GM21423 (cell line): ENCODE measurements around the gene SLC25A20.

Experiments used
- ATAC-seq: cut with Tn5 transposase; IDR thresholded peaks from one replicate; pipeline ENCODE4 v1.9.1; 2021; ENCODE audit warnings: mild to moderate bottlenecking, moderate library complexity; ENCODE audit not compliant: unreplicated experiment

SLC25A20 gene

GRCh38 chr3:48899273-48899672 is 591 bp upstream of the SLC25A20 start:
- ATAC-seq = no peak

DNA sequence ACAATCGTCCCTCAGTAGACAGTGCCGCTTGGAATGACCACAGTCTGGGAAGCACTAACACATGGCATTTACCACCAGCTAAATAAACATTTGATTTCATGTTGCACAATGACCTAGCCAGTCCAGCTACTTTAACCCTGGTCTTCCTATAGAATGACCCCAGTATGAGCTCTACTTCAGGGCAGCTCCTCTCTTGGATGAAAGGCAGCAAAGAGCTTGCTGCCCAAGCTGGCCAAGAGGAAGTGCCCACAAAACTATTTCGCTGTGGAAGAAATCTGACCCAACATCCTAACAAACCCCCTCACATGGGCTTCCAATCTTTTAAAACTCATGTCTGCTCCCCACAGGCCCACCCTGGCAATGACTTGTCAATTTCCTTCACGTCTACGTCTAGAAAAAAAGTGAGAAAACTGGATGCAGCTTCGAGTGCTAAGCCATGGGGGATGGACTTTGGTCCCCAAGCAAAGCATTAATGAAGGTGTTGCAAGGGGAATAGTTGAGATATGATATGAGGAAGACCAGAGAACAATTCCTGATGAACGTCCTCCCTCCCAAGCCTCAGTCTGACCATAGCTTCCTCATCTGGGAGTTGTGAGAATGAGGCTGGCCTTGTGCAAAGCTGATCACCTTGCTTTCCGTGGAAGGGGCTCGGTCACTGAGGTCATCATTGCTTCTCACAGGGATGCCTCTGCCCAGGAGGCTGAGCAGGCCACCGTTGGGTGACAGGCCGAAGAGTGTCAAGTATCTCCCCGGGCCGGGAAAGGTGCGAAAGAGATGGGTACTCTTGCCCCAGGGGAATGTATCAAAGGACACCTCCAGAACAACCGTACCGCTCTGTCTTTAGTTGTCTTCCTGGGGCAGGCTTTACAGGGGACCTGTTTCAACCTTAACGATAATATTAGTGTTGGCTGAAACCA is 964 bp downstream of the SLC25A20 start:
- ATAC-seq = no peak

GRCh38 chr3:48896936-48897335 is 1.7 kb downstream of the SLC25A20 start:
- no peak for ATAC-seq

DNA sequence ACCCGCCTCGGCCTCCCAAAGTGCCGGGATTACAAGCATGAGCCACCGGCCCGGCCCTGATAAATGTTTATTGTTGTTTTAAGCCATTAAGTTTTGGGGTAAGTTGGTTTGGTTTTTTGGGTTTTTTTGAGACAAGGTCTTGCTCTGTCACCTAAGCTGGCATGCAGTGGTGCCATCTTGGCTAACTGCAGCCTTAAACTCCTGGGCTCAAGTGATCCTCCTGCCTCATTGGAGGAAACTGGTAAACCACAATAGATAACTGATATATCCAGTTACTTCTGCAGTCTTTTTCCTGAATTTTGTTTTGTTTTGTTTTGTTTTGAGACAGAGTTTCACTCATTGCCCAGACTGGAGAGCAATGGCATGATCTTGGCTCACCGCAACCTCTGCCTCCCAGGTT is 4.2 kb downstream of the SLC25A20 start:
- ATAC-seq = no peak

DNA sequence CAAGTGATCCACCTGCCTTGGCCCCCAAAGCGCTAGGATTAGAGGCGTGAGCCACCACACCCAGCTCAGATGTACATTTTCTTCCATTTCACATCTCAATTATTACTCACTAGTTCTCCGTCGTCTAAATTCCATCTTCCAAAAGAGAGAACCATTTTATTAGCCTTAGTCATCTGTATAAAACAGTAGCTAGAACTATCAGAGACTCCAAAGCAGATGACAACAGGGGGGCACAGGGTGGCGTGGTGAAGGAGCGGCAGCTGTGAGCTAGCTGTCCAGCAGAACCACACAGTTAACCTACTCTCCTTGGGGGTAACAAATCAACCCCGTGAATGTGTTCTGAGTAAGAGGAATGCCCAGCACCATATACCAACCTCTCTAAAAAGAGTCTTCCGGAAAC is 7.1 kb downstream of the SLC25A20 start:
- ATAC-seq = no peak

GRCh38 chr3:48885753-48886152 is 12.9 kb downstream of the SLC25A20 start:
- ATAC-seq = no peak

DNA sequence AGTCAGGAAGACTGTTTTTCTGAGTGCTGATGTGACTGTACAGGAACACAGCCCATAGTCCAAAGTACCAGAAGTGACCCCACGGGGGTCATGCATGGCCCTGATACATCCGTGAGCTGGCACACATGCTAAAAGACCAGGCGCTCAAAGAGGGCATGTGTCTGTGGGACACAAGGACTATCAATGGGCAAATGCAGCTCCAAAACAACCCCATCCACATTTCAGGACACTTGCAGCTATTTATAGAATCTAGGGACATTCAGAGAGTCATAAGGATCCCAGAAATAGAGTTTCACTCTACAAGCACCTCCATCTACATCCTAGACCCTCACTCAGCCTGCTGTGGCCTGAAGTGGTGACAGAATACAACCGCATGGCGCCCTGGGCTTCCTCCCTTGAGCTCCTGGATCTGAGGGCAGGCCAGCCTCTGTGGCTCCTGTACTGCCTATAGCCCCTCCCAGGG is 17.0 kb downstream of the SLC25A20 start:
- ATAC-seq = no peak

DNA sequence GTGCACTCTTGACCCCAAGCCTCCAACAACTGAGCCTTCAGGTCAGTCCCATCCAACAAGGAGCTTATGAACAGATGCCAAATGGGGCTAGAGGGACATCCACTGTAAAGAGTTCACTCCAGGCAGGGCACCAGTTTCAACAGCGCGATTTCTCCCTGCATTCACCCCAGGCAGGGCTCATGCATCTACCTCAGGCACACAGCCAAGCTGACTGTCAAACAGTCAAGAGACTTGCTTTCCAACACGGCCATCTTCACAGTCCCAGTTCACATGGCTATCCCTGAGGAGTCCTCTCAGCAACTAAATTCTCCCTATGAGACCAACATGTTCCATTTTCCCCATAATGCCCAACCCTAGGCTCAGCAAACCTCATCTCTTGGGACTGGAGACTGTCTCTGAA is 17.7 kb downstream of the SLC25A20 start:
- ATAC-seq = no peak

DNA sequence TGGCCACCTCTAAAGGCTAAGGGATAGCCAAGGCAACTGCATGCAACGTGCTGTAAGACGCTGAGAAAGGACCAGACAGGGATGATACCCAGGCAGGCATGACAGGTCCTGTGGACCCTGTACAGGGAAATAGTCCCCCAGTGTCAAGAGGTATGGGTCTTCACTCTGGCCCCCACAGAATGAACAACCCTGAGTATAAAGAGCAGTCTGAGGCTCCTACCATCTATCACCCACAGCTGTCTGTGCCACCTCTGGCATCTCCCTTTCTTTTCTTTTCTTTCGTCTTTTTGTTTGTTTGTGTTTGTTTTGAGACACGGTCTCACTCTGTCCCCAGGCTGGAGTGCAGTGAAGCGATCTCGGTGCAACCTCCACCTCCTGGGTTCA is 18.7 kb downstream of the SLC25A20 start:
- no peak for ATAC-seq

- no peak for ATAC-seq
Measured at GRCh38 chr3:48879307-48879993, 19.2 kb downstream of the SLC25A20 start.

DNA sequence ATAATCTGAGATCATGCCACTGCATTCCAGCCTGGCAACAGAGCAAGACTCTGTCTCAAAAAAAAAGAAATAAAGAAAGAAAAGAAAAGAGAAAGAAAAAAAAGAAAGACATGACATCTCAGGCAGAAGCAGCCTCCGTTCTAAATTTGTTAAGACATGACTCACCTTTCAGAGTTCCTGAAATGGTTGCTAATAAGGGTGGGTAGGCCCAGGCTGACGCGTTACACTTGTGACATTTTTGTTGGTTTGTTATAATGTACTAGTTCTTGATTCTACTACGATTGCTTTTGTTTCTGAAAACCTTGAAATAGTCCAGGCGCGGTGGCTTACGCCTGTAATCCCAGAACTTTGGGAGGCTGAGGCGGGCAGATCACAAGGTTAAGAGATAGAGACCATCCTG is 21.0 kb downstream of the SLC25A20 start:
- ATAC-seq = no peak

DNA sequence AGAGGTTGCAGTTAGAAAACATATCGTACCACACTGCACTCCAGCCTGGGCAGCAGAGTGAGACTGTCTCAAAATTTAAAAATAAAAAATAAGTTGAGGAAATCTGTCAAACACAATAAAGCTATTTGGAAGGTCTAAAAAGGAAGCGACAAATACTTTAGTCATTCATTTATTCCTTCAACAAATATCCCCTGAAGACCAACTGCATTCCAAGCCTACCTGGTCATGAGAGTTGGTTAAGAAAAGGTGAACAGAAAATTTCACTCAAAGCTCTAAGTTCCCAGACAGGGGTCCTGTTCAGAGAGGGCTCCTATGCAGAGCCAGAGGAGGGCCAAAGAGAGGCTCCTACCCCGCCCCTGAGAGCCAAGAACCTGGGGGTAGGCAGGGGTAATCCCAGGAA is 35.6 kb downstream of the SLC25A20 start:
- no peak for ATAC-seq

- ATAC-seq = no peak
Measured at GRCh38 chr3:48859206-48859605, 39.5 kb downstream of the SLC25A20 start.

GRCh38 chr3:48858709-48859108 is 40.0 kb downstream of the SLC25A20 start:
- ATAC-seq = no peak

- no peak for ATAC-seq
Measured at GRCh38 chr3:48857641-48858040, 41.0 kb downstream of the SLC25A20 start.

DNA sequence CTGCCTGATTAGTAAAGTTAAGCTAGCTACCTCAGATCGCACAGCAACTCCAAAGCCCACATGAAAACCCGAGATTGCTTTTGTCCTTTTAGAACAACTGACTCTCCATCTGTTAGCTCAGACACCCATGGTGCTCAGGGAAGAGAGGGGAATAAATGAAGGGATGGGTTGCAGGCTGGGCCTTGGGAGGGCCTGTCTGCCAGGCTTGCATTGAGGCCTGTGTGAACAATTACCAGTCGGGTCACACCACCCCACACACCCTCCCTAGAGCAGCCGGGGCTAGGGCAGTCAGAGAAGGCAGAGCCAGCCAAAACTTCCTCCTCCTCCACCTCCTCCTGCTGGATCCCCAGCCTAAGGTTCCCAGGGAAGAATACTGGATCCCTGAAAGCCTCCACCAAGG is 42.2 kb downstream of the SLC25A20 start:
- ATAC-seq = no peak

DNA sequence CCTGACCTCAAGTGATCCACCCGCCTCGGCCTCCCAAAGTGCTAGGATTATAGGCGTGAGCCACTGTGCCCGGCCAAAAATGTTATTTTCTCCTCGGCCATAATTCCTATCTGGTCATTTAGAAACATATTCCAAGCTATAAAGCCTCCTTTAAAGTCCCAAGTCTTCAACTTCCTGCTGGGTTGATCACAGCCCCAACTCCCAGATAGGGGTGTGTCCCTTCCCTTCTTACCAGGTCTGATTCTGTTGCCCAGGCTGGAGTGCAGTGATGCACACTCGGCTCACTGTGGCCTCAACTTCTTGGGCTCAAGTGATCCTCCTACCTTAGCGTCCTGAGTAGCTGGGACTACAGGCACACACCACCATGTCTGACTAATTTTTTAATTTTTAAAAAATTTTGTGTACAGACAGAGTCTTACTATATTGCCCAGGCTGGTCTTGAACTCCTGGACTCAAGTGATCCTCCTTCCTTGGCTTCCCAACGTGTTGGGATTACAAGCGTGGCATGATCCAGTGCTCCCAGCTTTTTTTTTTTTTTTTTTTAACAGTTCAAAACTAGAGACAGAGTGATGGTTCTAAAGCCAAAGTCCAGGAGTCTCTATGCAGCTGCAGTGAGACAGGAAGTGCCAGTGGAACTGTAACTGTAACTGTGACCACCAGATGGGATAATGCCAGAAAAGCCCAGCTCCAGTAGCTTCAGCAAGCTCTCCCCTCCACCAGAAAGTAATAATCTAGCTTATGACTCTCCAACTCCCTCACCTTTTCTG is 42.8 kb downstream of the SLC25A20 start:
- ATAC-seq = no peak

DNA sequence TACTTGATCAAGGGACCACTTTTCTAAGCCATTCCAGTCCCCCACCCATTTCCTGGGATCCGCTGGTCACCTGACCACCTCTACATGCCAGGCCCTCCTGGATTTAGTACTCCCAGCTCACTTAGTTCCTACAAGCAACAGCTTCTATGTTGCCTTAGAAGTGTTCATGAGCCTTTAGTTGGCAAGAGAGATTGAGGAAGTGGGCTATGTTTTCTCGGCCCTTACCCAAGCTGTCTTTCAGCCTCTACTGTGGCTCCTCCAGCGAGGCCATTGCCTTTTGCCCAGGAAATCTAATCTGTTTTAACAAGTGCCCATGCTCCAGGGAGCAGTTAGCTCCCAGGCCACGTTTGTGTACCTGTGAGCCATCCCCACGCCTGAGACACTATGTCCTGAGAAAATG is 46.5 kb downstream of the SLC25A20 start:
- no peak for ATAC-seq

- ATAC-seq = no peak
Measured at GRCh38 chr3:48851407-48851806, 47.3 kb downstream of the SLC25A20 start.

DNA sequence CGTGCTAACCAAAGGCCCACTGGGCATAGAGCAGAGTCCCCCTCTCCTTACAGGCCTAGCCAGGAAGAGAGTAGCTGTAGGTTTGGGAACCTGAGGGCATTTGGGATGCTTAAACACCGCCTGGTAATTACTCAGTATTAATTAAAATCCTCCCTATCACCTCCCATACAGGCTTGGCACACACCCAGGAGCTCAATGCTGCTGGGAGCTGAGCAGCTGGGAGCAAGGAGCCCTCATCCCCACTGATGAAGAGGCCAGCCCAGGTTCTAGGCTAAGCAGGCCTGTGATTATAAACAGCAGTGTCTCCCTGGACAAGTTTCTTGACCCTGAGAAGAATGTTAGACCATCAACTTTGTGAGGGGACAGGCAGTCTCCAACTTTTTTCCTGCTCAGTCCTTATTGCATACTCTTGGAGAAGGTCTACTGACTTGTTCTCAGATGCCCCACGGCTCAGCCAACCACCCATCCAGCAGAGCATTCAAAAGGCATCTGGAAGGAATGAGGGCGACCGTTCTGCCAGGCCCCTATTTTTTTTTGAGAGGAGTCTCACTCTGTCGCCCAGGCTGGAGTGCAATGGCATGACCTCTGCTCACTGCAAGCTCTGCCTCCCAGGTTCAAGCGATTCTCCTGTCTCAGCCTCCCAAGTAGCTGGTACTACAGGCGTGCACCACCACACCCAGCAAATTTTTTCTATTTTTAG is 49.7 kb downstream of the SLC25A20 start:
- ATAC-seq = no peak
